Nucleus accumbens (tissue), 56 donors: ENCODE results near the gene PJA1.

ENCODE experiments used
- DNase-seq, 56 donors: peaks; one replicate each; lab custom pipeline; 2025; lab: John Stamatoyannopoulos, UW

The PJA1 gene

GRCh38 chrX:69144838-69145680 lies 20.2 kb downstream of the PJA1 start:
- DNase-seq = no peak

- DNase-seq = no peak
These were observed 21.7 kb downstream of the PJA1 start for GRCh38 chrX:69143530-69143929.

GRCh38 chrX:69142788-69143469 lies 22.3 kb downstream of the PJA1 start:
- DNase-seq = no peak

- no peak for DNase-seq
These were observed 24.4 kb downstream of the PJA1 start for GRCh38 chrX:69140837-69141236.

GRCh38 chrX:69139516-69139915 lies 25.7 kb downstream of the PJA1 start:
- no peak for DNase-seq

GRCh38 chrX:69138512-69138911 lies 26.7 kb downstream of the PJA1 start:
- DNase-seq = no peak

GRCh38 chrX:69138118-69138390 lies 27.2 kb downstream of the PJA1 start:
- no peak for DNase-seq

GRCh38 chrX:69137371-69138117 lies 27.7 kb downstream of the PJA1 start:
- peak in 1 of 56 donors; percentile 7 for DNase-seq

GRCh38 chrX:69136546-69137331 lies 28.5 kb downstream of the PJA1 start:
- peak in 8 of 56 donors; percentile 1 to 45 (median 10) for DNase-seq

- DNase-seq = peak in 2 of 56 donors; percentile 1 to 11
These were observed 31.2 kb downstream of the PJA1 start for GRCh38 chrX:69133921-69134542.

GRCh38 chrX:69131886-69132285 lies 33.4 kb downstream of the PJA1 start:
- no peak for DNase-seq

- no peak for DNase-seq
These were observed 34.8 kb downstream of the PJA1 start for GRCh38 chrX:69130439-69130838.

GRCh38 chrX:69128588-69128987 lies 36.7 kb downstream of the PJA1 start:
- DNase-seq = peak in 8 of 56 donors; percentile 1 to 15 (median 7)

GRCh38 chrX:69127466-69127865 lies 37.8 kb downstream of the PJA1 start:
- DNase-seq = no peak

GRCh38 chrX:69126642-69127041 lies 38.6 kb downstream of the PJA1 start:
- peak in 2 of 56 donors; percentile 1 to 3 for DNase-seq

GRCh38 chrX:69125094-69125493 lies 40.2 kb downstream of the PJA1 start:
- no peak for DNase-seq

GRCh38 chrX:69124108-69124507 lies 41.1 kb downstream of the PJA1 start:
- DNase-seq = no peak

GRCh38 chrX:69123481-69123880 lies 41.8 kb downstream of the PJA1 start:
- DNase-seq = no peak

GRCh38 chrX:69121321-69122000 lies 43.8 kb downstream of the PJA1 start:
- no peak for DNase-seq

GRCh38 chrX:69120476-69120875 lies 44.8 kb downstream of the PJA1 start:
- no peak for DNase-seq
